K562 (cell line): Measurements from ENCODE around the gene MPIG6B. TPM values are rescaled to one million over a fixed set of nuclear protein-coding genes. Genes with fewer than 3 reads are reported as not detected.

ENCODE experiments used
- BRF2 ChIP-seq: IDR thresholded peaks from 3 replicates; pipeline ENCODE4 v1.6.1; 2011; ENCODE audit warnings: borderline replicate concordance, mild to moderate bottlenecking; ENCODE audit not compliant: insufficient read length, insufficient read depth
- DMBX1 ChIP-seq: fragments of 250-450 bp; sonication (Bioruptor Pico); IDR thresholded peaks from 2 replicates; pipeline ENCODE4 v1.8.0; 2022; ENCODE audit warnings: inconsistent platforms, mild to moderate bottlenecking, moderate library complexity, borderline replicate concordance
- FOXA3 ChIP-seq, 2 experiments: fragments of 450-650 bp in 1 of 2; sonication (generic) in 1 of 2; formaldehyde crosslinking; IDR thresholded peaks in 1 of 2; conservative IDR thresholded peaks in 1 of 2; 2 replicates each; pipeline versions ENCODE4 v1.4.0 to v1.8.0; 2020 to 2022; ENCODE audit warnings: mild to moderate bottlenecking in 2 of 2, missing genetic modification reagents in 1 of 2
- FOXP1 ChIP-seq: sonication (generic); formaldehyde crosslinking; IDR thresholded peaks from 2 replicates; pipeline ENCODE4 v1.8.0; 2022; ENCODE audit warnings: mild to moderate bottlenecking, missing genetic modification reagents
- HBP1 ChIP-seq: fragments of 450-650 bp; formaldehyde crosslinking; IDR thresholded peaks from 2 replicates; pipeline ENCODE4 v1.4.0; 2022; ENCODE audit warnings: missing genetic modification characterization
- NFXL1 ChIP-seq: fragments of 450-650 bp; formaldehyde crosslinking; IDR thresholded peaks from 2 replicates; pipeline ENCODE4 v1.4.0; 2021; ENCODE audit warnings: mild to moderate bottlenecking
- PTRF ChIP-seq: fragments of 450-650 bp; IDR thresholded peaks from 2 replicates; pipeline ENCODE4 v1.6.1; 2016; ENCODE audit warnings: mild to moderate bottlenecking, missing genetic modification characterization, missing compliant biosample characterization
- RFX7 ChIP-seq: fragments of 250-450 bp; sonication (Bioruptor Pico); IDR thresholded peaks from 2 replicates; pipeline ENCODE4 v1.5.1; 2021; ENCODE audit warnings: mild to moderate bottlenecking
- SAFB ChIP-seq: fragments of 200-400 bp; formaldehyde crosslinking; IDR thresholded peaks from 2 replicates; pipeline ENCODE4 v1.6.1; 2017; ENCODE audit warnings: low read depth, low read length, borderline replicate concordance
- SMAD4 ChIP-seq: fragments of 250-450 bp; sonication (Bioruptor Pico); conservative IDR thresholded peaks from 2 replicates; pipeline ENCODE4 v1.8.0; 2021; ENCODE audit warnings: inconsistent platforms, mild to moderate bottlenecking, moderate library complexity
- YY1 ChIP-seq, 3 experiments: IDR thresholded peaks; 2 replicates each; pipeline ENCODE4 v1.6.1; 2011; ENCODE audit warnings: low read length in 2 of 3, mild to moderate bottlenecking in 2 of 3, moderate library complexity in 2 of 3, borderline replicate concordance in 1 of 3, control low read depth in 1 of 3, low read depth in 1 of 3; ENCODE audit not compliant: insufficient read depth in 3 of 3, insufficient replicate concordance in 2 of 3, control insufficient read depth in 1 of 3, insufficient read length in 1 of 3; ENCODE audit errors: extremely low read depth in 1 of 3
- ZBTB33 ChIP-seq: sonication (generic); formaldehyde crosslinking; IDR thresholded peaks from 2 replicates; pipeline ENCODE4 v1.8.1; 2023; ENCODE audit warnings: mild to moderate bottlenecking, missing genetic modification reagents
- ZBTB49 ChIP-seq: sonication (generic); formaldehyde crosslinking; IDR thresholded peaks from 2 replicates; pipeline ENCODE4 v1.8.0; 2022; ENCODE audit warnings: missing genetic modification reagents, mild to moderate bottlenecking, borderline replicate concordance
- ZC3H8 ChIP-seq: fragments of 450-650 bp; IDR thresholded peaks from 2 replicates; pipeline ENCODE4 v1.6.1; 2017
- ZNF695 ChIP-seq: fragments of 450-650 bp; formaldehyde crosslinking; IDR thresholded peaks from 2 replicates; pipeline ENCODE4 v1.4.0; 2020; ENCODE audit warnings: mild to moderate bottlenecking, moderate library complexity
- polyA plus RNA-seq, 8 experiments: library from polyadenylated mRNA; depleted of rRNA in 4 of 8; stranded (reverse) in 5 of 8; unstranded in 3 of 8; fragments of >200 nt; fragmentation: Nextera tagmentation in 2 of 8; fragmentation: Illumina TruSeq in 1 of 8; extraction: Ambion mirVana in 2 of 8; extraction: Trizol in 1 of 8; gene quantifications; 2 replicates each; pipeline versions ENCODE4 v1.2.1 to v1.2.3, GENCODE V29; 2011 to 2014; ENCODE audit warnings: inconsistent platforms in 1 of 8, missing spikeins in 1 of 8
- total RNA-seq, 7 experiments: library from RNA; depleted of rRNA in 6 of 7; stranded (reverse); fragments of >200 nt in 6 of 7; fragmentation: Illumina TruSeq in 2 of 7; extraction: Trizol in 2 of 7; gene quantifications; 2 replicates each; pipeline versions ENCODE4 v1.2.1 to v1.2.3, GENCODE V29; 2011 to 2021; ENCODE audit warnings: low replicate concordance in 1 of 7
- TF ChIP-seq, protein P1 (sequence below): fragments of 150-350 bp; IDR thresholded peaks from 2 replicates; pipeline ENCODE4 v1.6.1; 2014; ENCODE audit warnings: low read depth, mild to moderate bottlenecking, low read length, borderline replicate concordance

Gene MPIG6B
- total and polyA plus RNA-seq, 9 of the 15 experiments (the other 6 are each of a cell fraction or from before 2014, with no cell fraction given), result 0.11 to 1.2 (median 0.28) TPM; not detected in 1

DNA sequence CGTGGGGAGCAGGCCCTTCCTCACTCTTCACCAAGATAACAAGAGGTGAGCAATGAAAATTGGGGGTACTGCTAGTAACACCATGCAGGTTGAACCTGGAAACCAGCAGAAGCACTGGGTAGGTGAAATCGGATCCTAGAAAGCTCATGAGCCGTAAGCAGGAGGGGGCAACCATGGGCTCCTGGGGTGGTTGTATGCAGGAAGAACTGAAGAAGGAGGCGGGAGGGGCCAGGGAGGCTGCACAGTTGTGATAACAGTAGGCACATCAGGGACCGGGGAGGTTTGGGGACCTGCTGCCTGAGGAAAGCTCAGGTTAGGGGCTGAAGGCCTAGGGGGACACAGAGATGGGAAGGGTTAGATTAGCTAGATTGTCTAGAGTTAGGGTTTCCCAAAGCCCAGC is 36.7 kb upstream of the MPIG6B start (continued):
- TF ChIP-seq ZBTB33 (CRISPR knock-in tag), result peak; percentile 62; the same call in 1 of the 2 replicates
- TF ChIP-seq ZC3H8, result no peak
- peak; percentile 45; the same call in 1 of the 2 replicates for TF ChIP-seq HBP1
- no peak for TF ChIP-seq BRF2
- TF ChIP-seq SAFB, result no peak
- TF ChIP-seq SMAD4 (CRISPR knock-in tag), result peak; percentile 36; the same call in 1 of the 2 replicates
- 0 out of 4 replicates have a peak, but pooled peaks of 1 of the 2 experiments have one; percentile 44 for TF ChIP-seq FOXA3 (CRISPR knock-in tag; conservative IDR thresholded peaks at IDR 0.05 in 1 of 2, IDR thresholded peaks at IDR 0.05 in 1 of 2)
- 0 out of 2 replicates have a peak, but pooled peaks have one; percentile 52 for TF ChIP-seq DMBX1 (CRISPR knock-in tag)
- peak in 1 of 3 experiments; percentile 41 for TF ChIP-seq YY1 (IDR thresholded peaks at IDR 0.05; ENCODE audit: borderline replicate concordance in 1 of 3, control insufficient read depth in 1 of 3, extremely low read depth in 1 of 3, insufficient read depth in 3 of 3, insufficient read length in 1 of 3, insufficient replicate concordance in 2 of 3, low read depth in 1 of 3, low read length in 2 of 3)
- TF ChIP-seq ZNF695 (CRISPR knock-in tag), result no peak
- TF ChIP-seq FOXP1 (CRISPR knock-in tag), result 0 out of 2 replicates have a peak, but pooled peaks have one; percentile 24
- no peak for TF ChIP-seq ZBTB49
- TF ChIP-seq RFX7 (CRISPR knock-in tag), result no peak
- TF ChIP-seq, protein P1, sequence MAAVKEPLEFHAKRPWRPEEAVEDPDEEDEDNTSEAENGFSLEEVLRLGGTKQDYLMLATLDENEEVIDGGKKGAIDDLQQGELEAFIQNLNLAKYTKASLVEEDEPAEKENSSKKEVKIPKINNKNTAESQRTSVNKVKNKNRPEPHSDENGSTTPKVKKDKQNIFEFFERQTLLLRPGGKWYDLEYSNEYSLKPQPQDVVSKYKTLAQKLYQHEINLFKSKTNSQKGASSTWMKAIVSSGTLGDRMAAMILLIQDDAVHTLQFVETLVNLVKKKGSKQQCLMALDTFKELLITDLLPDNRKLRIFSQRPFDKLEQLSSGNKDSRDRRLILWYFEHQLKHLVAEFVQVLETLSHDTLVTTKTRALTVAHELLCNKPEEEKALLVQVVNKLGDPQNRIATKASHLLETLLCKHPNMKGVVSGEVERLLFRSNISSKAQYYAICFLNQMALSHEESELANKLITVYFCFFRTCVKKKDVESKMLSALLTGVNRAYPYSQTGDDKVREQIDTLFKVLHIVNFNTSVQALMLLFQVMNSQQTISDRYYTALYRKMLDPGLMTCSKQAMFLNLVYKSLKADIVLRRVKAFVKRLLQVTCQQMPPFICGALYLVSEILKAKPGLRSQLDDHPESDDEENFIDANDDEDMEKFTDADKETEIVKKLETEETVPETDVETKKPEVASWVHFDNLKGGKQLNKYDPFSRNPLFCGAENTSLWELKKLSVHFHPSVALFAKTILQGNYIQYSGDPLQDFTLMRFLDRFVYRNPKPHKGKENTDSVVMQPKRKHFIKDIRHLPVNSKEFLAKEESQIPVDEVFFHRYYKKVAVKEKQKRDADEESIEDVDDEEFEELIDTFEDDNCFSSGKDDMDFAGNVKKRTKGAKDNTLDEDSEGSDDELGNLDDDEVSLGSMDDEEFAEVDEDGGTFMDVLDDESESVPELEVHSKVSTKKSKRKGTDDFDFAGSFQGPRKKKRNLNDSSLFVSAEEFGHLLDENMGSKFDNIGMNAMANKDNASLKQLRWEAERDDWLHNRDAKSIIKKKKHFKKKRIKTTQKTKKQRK, result no peak
- TF ChIP-seq PTRF (tag), result no peak
- 0 out of 2 replicates have a peak, but pooled peaks have one; percentile 43 for TF ChIP-seq NFXL1 (CRISPR knock-in tag)
